ENCODE results near the gene RGS3.
"Not testable (repeated sequence)": the region's sequence is repeated elsewhere in the genome, so short reads cannot be mapped to it uniquely, and the experiment has no call there.

RGS3 gene

DNA sequence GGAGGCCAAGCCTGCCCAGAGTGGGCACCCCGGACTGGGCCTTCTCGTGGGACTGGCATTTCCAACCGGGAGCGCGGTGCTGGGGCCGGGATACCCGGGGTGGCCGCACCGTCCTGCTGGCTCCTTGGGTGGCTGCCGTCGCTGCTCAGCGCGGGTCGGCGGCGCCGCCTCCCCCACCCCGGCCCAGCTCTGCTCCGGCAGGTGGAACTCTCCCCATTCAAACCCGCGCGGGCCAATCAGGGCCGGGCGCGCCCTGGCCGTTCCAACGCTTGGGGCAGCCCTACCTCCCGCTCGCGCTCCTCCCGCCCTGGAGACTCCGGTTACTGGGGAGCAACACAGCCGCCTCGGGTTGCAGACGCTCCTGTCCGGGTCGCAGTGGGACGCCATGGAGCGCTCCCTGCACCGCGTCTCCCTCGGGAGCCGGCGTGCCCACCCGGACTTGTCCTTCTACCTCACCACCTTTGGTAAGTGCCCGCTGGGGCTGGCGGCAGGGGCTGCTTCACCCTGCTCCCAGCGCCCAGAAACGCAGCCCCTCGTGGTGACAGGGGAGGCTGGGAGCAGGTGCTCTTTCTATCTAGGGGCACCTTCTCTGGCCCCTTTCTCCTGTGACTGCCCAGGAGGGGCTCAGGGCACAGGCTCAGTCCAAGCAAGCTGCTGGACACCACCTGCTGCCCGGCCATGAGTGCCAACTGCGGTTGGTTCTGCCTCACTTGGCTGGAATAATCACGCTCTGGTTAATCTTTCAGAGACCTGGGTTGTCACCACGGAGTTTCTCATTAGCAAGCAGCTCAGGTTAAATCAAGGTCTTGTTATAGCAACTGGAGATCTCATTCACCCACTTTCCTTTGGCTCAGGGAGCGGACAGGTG, at the start of gene RGS3:
Gene RGS3 (plus strand): TSS at position 310 of the 868 bp plus-strand sequence. CDS start 76 bp downstream, at position 386.
- DNase-seq (ENCODE audit: low spot score), result peak; percentile 76

DNA sequence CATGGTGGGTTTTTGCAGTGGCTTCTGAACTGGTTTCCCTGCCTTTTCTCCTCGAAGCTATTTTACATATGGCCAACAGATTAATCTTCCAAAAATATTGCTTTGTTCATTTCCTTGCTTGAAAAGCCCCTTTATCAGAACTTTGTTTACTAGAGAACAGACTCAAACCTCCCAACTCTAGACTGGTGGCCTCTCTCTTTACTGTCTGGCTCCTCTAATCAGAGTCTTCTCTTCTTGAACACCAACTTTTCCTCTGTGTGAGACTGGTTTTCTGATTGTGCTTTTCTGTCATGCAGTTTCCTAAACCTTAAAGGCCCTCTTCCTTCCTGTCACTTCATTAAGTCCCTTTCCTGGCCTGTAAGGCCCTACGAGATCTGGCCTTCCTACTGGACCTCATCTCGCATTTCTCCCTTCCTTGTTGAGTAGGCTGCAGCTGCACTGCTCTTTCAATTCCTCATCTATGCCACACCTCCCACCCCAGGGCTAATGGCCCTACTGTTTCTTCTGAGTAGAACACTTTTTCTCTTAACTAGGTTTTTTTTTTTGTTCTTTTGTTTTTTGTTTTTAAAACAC, 47.3 kb upstream of the RGS3 start:
- no peak for DNase-seq (ENCODE audit: low spot score)

DNA sequence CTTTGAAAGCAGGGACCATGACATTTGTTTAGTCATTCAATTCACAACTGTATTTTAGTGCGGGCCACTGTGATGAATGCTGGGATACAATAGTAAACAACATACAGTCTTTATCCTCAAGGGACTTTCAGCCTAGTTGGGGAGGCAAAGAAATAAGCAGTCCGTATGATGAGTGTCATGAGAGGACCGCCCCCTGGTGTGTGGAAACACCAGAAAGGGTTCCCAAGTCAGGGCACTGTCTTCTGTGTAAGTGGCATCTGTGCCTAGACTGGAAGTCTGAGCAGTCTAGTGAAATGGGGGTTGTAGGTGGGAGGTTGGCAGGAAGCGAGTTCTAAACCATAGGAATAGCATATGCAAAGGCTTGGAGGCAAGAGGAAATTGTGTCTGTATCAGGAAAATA, 46.2 kb upstream of the RGS3 start:
- DNase-seq (ENCODE audit: low spot score), result no peak

DNA sequence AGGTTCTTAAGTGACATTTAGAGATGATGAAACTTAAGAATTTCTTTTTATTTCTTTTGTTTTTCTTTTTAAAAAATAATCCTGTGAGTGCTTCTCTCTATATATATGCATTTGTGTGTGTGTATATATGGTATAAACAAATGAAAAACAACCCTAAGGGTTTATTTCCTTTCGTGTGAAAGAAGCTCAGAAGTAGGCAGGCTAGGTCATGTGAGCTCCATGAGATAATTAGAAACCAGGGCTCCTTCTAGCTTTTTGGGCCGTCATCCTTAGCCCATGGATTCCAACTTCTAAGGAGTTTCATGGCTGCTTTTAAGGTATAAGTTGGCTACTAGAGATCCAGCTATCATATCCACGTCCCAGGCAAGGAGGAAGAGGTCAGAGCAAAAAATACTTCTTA, 41.8 kb upstream of the RGS3 start:
- DNase-seq (ENCODE audit: low spot score), result no peak

DNA sequence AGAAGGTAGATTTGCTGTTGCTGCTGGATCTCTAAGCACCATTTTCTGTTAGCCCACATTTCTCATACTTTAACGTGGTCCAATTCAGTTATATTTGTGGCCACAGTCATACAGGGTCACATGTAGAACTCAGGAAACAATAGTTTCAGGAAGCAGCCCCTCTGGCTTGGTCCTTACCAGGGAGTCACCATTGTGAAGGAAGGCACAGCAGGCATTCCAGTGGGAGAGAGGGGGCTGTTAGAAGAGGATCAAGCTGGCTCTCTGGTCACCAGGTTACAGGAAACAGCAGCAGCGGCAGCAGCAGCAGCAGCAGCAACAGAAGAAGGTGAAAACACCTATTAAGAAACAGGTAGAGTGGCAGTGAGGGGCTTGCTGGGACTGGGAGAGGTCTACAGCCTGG, 38.5 kb upstream of the RGS3 start:
- DNase-seq (ENCODE audit: low spot score), result no peak

DNA sequence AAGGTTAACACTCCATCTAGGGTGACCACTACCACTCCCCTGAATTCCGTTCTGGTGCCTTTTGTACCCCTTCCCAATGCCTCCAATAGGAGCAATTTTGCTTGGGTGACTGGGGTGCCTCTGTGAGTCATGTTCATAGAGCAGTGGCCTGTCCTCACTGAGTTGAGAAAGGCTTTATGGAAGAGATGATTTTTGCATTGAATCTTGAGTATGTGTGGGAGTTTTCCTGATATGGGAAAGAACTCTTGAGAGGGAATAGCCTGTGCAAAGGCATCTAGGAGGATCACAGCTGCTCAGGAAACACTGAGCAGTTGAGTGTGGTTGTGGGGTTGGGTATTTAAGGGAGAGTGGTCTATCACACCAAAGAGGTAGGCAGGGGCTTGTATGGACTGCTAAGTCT, 36.8 kb upstream of the RGS3 start:
- DNase-seq (ENCODE audit: low spot score), result no peak

DNA sequence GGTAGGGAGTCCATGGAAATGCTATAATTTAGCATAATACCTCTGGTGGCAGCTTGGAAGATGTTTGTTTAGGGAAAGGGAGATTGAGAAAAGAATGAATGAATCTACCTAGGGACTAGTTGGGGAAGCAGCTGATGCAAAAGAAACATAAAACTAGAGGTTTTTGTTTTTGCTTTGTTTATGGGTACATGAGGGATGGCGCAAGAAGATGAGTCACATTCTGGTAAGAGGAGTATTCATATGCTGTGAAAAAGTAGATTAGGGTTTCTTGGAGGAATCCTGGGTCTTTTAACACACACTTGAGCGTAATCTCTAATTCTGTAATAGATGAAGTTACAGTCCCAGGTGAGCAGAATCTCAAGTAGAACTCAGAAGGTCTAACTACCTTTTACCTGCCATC, 35.9 kb upstream of the RGS3 start:
- DNase-seq (ENCODE audit: low spot score), result no peak

DNA sequence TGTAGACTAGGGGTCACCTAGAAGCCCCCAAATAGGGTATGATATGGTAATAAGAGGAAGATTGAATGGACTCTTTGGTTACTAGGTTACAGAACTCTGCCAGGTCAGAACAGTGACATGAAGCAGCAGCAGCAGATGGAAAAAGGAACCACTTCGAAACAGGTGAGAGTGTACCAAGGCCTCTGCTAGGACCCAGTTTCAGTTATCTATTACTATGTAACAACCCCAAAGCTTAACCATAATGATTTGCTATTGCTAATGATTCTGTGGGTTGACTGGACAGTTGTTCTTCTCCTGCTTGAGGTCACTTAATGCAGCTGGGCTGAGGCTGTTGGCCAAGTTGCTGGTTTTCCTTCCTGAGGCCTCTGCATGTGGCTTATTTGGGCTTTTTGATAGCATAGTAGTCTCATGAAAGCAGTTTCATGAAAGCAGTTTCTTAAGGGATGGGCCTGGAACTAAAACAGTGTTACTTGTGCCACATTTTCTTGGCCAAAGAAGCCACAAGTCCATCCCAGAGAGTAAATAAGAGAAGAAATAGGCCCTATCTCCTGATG, 35.4 kb upstream of the RGS3 start:
- no peak for DNase-seq (ENCODE audit: low spot score)

DNA sequence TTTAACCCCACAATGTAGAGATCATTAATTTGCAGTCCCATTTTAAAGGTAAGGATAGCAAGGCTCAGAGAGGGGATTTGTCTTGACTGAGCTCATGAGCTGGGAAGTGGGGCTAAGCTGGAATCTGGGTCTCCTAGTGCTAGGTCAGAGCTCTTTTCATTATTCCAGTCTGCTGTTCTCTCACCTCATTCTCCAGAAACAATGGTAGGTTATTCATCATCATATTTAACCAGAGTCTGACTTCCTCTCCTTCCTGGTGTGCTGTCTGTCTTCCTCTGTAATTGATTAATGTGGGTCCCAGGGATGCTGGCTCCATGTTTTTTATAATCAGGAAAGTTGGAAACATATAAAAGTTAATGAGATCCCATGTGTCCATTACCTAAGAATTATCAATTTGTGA, 32.3 kb upstream of the RGS3 start:
- no peak for DNase-seq (ENCODE audit: low spot score)

DNA sequence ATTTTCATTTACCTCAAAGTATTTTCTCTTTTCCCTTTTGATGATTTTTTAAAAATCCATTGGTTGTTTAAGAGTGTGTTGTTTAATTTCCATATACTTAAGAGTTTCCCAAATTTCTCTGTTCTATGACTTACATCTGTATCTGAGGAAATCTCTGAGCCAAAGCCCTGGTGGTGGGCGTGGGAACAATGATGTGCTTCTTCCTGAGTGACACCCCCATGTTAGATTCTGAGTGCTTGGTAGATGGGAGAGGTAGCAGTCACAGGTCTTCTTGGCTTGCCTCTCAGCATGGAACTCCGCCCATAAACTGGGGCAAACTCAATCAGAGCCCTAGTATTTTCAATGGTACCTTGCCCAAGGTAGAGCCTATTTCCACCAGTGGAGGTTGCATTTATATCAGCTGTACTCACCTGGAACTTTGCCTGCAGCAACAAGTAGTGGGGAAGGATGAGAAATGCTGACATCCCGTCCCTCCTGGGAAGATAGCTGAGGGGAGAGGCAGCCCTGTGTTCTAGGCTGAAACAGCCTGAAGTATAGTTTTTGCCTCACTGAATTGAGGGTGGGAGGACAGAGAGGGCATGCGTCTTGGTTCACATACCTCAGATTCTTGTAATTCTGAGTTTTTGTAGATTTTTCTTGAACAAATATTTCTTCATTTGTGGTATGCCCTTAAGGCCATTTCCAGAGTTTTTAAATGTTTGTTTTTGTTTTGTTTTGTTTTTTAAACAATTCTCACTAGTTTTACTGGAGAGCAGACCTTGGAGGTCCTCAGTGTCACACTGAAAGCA, 26.6 kb upstream of the RGS3 start:
- DNase-seq (ENCODE audit: low spot score), result no peak

DNA sequence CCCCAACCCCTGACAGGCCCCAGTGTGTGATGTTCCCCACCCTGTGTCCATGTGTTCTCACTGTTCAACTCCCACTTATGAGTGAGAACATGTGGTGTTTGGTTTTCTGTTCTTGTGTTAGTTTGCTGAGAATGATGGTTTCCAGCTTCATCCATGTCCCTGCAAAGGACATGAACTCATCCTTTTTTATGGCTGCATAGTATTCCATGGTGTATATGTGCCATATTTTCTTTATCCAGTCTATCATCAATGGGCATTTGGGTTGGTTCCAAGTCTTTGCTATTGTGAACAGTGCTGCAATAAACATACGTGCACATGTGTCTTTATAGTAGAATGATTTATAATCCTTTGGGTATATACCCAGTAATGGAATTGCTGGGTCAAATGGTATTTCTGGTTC, 25.8 kb upstream of the RGS3 start:
- DNase-seq (ENCODE audit: low spot score), result not testable (repeated sequence)

DNA sequence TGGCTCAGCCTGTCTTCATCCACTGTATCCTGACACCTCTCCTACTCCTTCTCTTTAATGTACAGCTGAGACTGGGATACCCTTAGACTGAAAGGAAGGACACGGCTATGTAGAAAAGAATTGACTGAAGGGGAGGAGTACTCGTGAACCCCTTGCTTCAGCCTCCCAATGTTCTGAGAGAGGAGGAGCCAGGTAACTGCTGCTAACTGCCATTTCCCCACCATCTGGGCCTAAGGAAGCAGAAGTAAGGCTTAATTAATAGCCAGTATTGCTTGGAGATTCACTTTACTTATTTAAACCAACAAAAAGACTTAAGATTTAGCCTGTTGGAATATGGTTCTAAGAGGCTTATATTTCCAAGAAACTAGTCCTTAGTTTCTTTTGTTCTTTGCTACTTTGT, 18.8 kb upstream of the RGS3 start:
- DNase-seq (ENCODE audit: low spot score), result no peak

DNA sequence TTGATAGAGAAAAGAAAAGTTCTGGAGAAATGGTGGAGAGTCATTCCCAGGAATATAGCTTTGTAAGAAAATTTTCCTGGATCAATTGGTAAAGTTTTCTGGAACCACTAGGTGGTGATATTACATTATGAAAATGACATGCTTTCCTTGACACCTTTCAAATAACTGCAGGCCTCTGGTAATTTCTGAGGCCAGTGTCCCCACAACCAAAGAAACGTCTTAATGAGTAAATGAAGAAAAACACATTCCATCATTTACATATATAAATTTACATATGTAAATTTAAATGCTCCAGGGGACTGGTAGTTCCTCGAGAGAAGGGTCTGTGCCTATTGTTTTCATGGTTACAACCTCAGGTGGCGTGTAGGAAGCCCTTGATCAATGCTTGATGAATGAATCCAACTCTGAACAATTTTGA, 17.2 kb upstream of the RGS3 start:
- peak; percentile 63 for DNase-seq (ENCODE audit: low spot score)

DNA sequence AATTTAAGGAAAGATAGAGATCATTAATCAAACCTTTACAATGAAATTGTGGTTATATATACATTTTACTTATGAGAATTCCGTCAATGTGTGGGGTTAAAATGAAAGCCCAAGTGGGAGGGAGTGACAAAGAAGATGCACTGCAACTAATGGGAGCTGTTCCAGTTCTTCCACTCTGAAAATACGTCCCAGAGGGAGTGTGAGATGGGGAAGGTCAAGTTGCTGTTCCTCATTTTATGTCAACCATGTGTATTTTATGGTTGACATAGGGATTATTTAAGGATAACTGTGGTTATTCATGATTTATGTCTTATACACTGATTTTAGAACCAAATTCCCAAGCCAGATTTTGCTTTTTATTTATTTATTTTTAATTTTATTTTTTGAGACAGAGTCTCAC, 14.2 kb upstream of the RGS3 start:
- no peak for DNase-seq (ENCODE audit: low spot score)

DNA sequence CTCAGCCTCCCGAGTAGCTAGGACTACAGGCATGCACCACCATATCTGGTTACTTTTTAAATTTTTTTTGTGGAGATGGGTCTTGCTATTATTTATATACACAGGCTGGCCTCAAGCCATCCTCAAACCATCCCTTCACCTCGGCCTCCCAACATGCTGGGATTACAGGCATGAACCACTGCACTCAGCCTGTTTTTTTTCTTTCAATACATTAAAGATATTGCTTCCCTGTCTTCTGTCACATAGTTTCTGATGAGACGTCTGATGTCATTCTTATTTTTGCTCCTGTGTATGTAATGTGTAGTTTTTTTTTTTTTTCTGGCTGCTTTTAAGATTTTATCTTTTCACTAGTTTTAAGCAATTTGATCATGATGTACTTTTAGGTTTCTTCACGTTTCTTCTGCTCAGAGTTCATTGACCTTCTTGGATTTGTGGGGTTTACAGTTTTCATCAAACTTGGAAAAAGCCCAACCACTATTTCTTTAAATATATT, 11.4 kb upstream of the RGS3 start:
- DNase-seq (ENCODE audit: low spot score), result no peak

DNA sequence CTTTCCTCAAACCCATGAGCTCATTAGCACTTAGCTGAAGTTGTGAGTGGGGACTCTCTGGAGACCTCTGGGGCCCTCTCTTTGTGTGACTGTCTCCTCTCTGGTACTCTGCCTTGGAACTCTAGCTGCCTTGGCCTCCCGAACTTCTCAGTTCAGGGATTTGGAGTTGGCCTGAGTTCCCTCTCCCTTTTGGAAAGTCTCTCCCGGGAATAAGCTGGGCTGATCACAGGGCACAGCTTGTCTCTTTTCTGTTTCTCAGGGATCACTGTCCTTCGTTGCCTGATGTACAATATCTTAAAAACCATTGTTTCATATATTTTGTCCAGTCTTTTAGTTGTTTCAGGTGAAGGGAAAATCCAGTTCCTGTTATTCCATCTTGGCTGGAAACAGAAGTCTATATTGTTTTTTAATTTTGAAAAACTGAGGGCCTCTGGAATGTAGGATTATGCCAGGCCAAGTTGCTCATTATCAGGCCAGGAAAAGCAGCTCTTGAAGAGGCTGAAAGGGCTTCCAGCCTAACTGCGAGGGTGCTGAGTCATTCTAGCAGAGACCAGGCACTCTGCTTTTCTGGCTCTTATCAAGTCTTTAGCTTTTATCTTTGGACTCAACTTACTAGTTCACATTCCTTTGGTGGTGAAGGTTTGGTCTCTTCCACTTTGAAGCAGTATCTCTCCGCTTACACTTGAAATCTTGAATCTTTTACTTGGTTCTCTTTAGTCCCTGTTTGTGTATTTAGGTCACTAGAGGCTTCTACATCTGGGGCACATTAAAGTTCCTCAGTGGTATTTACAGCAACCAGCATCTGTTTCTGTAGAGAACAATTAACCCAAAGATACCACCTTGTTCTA, 8.4 kb upstream of the RGS3 start:
- DNase-seq (ENCODE audit: low spot score), result no peak

DNA sequence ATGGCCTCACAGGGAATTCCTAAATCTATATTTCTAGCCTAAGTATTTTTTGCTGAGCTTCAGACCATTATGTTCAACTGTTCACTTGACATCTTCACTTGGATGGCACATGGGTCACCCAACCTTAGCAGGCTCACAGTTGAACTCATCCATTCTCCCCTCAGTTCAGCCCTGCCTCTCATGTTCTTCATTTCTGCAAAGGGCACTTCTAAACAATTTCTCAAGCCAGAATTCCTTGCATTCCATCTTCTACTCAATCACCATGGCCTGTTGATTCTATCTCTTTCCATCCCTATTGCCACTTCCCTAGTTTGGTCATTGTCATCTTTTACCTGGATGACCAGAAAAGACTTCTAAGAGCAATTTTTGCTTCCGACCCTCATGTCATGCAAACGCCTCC, 7.3 kb upstream of the RGS3 start:
- no peak for DNase-seq (ENCODE audit: low spot score)

DNA sequence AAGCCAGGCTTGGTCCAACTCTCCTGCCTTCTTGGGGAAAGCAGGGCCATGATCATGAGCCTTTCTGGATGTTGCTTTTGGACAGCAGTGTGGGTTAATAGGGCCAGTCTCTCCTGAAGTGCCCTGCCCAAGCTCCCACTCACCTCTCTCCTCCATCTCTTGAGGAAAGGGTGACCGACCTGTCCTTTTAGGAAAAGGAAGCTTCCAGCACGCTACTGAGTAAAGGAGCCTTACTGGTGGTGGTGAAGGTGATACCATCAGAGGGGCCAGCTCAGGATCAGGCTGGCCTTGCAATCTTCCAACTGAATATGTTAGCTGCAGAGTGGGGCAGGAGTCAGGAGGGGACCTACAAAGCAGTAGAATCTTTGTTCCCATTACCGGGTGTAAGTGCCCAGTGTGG, 2.2 kb upstream of the RGS3 start:
- no peak for DNase-seq (ENCODE audit: low spot score)

DNA sequence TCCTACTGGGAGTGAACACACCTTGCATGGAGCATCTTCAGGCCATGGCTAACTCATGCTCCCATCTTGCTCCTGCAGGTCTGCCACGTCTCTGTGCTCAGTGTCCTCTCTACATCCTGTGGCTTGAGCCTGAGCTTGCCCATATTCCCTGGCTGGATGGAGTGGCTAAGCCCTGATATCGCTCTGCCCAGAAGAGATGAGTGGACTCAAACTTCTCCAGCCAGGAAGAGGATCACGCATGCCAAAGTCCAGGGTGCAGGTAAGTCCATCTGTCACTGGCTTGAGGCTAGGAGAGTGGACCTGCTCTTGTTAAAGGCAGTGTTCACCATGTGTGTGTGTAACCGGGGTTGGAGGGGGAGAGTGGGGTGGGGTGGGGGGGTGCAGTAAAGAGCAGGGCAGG, 1.6 kb upstream of the RGS3 start:
- no peak for DNase-seq (ENCODE audit: low spot score)

DNA sequence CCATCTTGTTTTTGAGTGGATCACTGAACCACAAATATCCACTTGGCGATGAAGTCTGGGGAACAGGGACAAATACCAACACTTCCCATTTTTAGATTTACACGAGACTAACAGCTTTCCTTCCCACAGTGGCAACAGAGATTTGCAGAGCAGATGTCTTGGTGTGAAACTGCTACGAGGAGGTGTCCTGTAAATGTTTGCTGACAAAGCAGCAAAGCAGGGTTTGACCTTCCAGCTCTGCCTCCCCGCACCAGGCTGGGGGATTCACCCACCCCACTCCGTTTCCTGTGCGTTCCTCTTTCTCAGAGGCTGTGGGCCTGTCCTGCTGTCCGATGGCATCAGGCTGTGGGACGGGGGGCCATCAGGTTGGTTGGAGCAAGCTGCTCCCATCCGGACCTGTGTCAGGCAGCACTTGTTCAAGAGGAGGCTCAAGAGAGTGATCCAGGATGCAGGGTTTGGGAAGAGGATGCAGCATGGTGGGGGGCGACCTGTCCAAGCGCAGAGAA, 693 bp upstream of the RGS3 start:
- DNase-seq (ENCODE audit: low spot score), result no peak

DNA sequence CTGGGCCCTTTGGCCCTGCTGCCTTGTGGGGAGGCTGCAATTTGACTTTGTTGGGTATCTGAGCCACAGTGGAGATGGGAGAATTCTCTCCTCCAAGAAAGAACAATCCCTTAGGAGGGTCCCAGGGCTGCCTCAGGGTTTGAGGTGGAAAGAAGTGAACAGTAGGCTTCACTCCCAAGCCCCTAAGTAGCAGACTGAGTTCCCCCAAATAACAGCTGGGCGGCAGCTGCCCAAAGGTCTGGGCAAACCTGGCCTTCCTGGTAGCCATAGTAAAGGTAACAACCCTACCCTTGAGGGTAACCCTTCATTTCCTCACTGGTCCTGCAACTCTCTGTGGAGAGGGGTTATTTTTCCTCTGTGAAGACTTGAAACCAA, 746 bp downstream of the RGS3 start:
- DNase-seq (ENCODE audit: low spot score), result no peak
